HT1080 (cell line): ENCODE measurements around the gene A3GALT2. TPM values are rescaled to one million over a fixed set of nuclear protein-coding genes. Genes with fewer than 3 reads are reported as not detected.
"Not testable (repeated sequence)": the region's sequence is repeated elsewhere in the genome, so short reads cannot be mapped to it uniquely, and the experiment has no call there.

Source experiments
- DNase-seq: peaks from one replicate; pipeline ENCODE4 v3.0.0-alpha.2; 2015; ENCODE audit warnings: low read depth
- total RNA-seq: library from RNA; depleted of rRNA; stranded (reverse); fragments of >200 nt; shearing (Covaris generic); gene quantifications from 2 replicates; pipeline ENCODE4 v1.2.3, GENCODE V29; 2014

A3GALT2 gene
- total RNA-seq, 1 experiment from 2014 or later: not detected

DNA sequence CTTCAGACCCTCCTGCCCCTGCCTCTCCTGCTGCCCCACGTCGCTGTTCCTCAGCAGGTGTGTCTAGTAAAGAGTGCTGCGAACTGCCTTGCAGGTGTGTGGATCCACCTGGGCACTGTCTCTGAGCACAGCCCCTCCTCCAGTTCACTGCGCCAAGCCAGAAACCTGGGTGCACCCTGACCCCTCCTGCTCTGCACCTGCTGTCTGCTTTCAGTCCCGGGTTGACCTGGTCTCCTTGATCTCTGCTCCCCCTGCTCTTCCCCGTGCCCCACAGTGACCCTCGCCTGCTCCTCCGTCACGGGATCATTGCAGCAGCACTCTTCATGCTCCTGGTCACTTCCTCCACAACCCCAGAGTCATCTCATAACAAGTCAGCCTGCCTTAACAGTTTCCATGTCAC is 6.5 kb downstream of the A3GALT2 start:
- no peak for DNase-seq

DNA sequence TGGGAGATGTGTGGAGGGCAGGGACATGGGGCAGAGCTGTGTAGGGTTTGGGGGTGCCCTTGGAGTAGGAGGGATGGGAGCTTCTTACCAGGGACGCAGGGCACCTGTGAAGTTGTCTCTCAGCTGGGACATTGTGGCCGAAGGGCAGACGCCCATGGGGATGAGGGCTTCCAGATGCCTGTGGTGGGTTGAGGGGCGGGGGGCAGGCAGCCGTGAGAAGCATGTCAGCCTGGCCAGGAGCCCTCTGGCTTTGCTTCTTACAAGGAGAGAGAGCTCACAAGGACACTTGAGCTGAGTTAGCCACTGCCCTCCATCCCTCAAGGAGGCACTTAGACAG is 8.5 kb downstream of the A3GALT2 start:
- no peak for DNase-seq

- no peak for DNase-seq
These were observed 9.0 kb downstream of the A3GALT2 start for GRCh38 chr1:33311706-33312412.

DNA sequence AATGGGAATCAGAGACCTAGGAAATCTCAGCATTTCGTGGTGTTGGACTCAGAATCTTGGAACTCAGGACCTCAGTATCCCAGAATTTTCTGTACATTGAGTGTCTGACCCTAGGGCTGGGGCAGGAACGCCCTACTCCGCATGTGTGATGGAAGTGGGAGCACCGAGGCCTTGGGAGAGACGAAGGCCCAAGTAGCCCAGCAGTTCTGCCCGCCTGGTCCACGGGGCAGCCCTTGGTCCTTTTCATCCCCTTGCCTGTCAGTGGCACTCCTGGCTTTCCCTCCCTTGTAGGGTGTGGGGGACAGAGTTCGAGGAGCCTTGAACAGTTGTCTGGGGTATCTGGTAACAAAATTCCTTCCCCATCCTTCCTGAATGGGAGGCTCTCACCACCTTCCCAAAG is 10.2 kb downstream of the A3GALT2 start:
- DNase-seq: no peak

- not testable (repeated sequence) for DNase-seq
These were observed 11.5 kb downstream of the A3GALT2 start for GRCh38 chr1:33309351-33309750.

DNA sequence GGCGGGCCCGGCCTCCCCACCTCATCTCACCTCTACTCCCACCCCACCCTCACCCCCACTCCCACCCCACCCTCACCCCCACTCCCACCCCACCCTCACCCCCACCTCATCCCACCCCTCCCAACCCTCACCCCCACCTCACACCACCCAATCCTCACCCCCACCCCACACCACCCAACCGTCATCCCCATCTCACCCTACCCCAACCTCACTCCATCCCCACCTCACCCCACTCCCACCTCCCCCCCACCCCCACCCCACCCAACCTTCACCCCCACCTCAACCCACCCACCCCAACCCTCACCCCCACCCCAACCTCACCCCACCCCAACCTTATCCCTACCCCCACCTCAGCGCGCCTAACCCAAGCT is 13.4 kb downstream of the A3GALT2 start:
- DNase-seq: no peak

GRCh38 chr1:33306653-33307493 is 14.0 kb downstream of the A3GALT2 start:
- DNase-seq: no peak

DNA sequence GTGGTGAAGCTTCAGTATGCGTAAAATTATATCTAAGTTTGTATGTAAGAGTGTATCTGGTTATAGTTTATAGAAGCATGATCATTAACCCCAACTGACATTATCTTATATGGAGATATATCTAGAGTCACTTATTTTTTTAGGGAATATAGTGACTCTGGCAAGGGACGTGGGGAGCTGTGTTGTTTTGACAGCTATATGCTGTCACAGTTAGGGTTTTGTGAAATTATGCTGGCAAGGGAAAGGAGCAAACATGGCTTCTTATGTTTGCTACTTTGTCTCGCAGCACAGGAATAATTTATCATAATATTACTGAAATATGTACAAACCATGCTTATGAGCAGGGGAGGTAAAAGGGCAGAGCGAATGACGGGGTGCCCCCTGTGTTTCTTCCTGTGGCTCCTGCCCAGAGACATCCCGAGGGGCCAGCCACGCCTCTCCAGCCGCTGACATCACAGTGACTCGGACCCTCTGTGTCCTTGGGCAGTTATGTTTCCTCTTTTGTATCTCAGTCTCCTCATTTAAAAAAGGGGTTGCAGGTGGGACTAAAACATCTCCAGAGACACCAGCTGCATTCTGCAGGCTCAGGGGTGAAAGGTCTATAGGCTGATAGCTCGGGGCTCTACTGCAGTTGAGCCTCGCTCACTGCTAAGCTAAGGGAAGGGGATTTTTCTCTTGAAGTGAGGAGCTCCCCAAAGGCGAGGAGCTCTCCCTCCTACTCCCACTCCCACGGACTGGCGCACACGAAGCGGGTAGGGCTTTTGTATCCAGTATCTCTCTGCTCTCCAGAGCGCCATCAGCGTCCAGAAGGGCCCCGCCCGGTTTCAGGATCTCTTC is 14.9 kb downstream of the A3GALT2 start:
- no peak for DNase-seq

- no peak for DNase-seq
These were observed 15.9 kb downstream of the A3GALT2 start for GRCh38 chr1:33305016-33305415.

DNA sequence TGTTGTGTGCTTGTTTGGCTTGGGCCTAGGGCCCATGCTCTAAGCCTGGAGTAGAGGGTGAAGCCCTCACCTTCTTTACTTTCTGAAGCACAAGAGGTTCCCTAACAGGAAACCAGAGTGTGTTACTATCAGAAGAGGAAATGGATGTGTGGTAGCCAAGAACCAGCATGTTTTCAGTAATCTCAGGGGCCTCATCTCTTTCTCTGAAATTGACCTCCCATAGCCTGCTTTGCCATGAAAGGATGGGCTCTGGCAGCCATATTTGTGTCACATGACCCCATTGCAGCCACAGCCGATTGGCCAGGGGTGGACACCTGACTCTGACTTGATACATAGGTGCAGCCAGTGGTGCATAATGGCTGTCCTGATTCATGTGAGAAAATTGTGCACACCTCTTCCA is 18.6 kb downstream of the A3GALT2 start:
- DNase-seq: no peak

GRCh38 chr1:33301273-33301984 is 19.5 kb downstream of the A3GALT2 start:
- DNase-seq: no peak

DNA sequence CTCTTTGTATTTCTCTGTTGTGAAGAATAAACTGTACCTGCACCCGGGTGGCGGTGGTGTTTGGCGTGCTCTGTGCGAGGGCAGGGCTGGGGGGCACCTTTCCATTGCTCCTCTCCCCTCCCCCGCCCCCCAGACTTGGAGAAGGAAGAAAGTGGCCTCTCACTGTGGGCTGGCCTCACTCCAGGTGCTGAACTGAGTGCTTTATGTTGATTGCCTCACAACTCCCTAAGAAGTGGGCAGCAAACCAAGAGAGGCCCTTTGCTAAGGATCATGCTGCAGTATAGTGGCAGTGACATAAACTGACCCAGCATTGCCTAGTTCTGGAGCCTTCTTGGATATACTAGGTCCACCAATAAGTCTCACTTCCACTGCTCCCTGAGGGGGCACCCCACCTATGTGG is 20.2 kb downstream of the A3GALT2 start:
- DNase-seq: no peak

GRCh38 chr1:33299461-33300155 is 21.3 kb downstream of the A3GALT2 start:
- no peak for DNase-seq

DNA sequence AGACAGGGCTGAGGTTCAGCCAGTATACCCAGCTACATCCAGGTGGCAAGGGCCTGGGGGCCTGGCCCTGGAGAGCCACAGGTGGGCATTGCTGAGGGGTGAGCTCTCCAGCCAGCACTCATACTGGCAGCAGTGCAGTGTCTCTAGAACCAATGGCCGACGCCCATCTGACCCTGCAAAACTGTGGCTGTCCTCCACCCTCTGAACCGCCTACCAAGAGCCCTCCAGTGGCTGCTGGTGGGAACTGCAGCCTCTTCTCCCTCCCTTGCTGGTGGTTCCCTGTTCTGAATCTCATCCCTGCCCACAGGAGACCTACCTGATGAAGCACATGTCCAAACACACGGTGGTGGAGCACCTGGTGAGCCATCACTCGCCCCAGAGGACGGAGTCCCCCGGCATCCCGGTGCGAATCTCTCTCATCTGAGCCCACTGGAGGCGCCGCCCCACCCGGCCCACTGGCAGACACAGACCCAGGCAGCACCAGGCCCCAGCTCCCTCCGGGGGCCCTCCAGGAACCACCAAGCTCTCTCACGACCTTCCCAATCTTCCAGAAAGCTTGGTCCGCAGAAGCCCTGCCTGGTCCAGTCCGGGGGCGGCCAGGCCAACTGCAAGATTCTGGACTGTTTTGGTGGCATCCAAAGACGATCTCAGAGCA is 22.1 kb downstream of the A3GALT2 start:
- DNase-seq: peak; percentile 71

- DNase-seq: no peak
These were observed 22.8 kb downstream of the A3GALT2 start for GRCh38 chr1:33297911-33298622.

GRCh38 chr1:33296824-33297223 is 24.1 kb downstream of the A3GALT2 start:
- no peak for DNase-seq

DNA sequence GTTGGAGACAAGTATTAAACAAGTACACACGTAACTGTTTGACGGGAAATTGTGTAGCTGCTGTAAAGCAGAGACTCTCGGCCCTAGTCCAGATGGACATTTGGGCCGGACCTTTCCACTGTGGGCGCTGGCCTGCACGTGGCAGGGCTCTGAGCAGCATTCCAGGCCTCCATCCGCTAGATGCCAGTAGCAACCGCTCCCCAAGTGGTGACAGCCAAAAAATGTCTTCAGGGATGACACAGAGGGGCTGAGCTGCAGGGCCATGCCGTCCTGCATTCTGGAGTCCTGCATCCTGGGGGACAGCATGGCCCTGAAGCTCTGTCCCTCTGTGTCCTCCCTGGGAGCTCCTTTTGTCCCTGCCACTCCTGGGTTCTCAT is 24.8 kb downstream of the A3GALT2 start:
- DNase-seq: no peak

DNA sequence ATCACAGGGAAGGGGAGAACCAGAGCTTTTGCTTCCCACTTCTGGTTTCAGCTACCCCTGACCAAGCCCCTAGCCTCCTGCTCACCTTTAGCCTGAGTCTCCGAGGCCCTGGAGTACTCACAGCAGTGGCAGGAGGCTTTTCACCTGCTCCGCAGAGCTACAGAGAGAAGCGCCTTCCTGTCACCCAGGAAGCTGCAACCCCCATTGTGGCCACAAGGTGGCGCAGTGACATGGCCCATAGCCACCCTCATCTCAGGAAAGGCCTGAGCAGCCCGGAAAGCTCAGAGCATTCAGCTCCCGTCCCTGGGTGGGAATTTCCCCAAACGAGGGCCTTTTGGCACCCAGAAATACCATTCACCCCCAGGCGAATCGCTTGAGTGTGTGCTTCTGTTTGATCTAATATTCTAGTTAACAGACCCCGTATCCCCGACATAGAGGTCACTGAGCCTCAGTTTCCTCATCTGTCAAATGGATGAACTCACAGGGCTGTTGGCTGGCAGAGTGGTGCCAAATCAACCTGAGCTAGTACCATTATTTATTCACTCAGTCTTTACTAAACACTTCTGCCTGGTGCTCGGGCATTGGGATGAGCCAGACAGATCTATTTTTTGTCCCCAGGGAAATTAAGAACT is 25.3 kb downstream of the A3GALT2 start:
- peak; percentile 78 for DNase-seq

- no peak for DNase-seq
These were observed 25.9 kb downstream of the A3GALT2 start for GRCh38 chr1:33295023-33295422.
